HG03571 (cell line): ENCODE measurements around the gene ADK.
A peak's percentile ranks its signal among the peaks of the same experiment; 100 is the strongest.

ENCODE experiments used
- ATAC-seq: cut with Tn5 transposase; IDR thresholded peaks from one replicate; pipeline ENCODE4 v1.9.1; 2021; ENCODE audit not compliant: unreplicated experiment

The ADK gene

GRCh38 chr10:74643596-74643975 lies 492.6 kb downstream of the ADK start:
- ATAC-seq = no peak

GRCh38 chr10:74644738-74645137 lies 493.7 kb downstream of the ADK start:
- no peak for ATAC-seq

- ATAC-seq = no peak
Measured at GRCh38 chr10:74645692-74646091, 494.7 kb downstream of the ADK start.

- ATAC-seq = no peak
Measured at GRCh38 chr10:74650613-74651012, 499.6 kb downstream of the ADK start.

- ATAC-seq = no peak
Measured at GRCh38 chr10:74651565-74651964, 500.5 kb downstream of the ADK start.

GRCh38 chr10:74652664-74653063 lies 501.6 kb downstream of the ADK start:
- ATAC-seq = no peak

GRCh38 chr10:74658511-74658910 lies 507.5 kb downstream of the ADK start:
- no peak for ATAC-seq

GRCh38 chr10:74662635-74663034 lies 511.6 kb downstream of the ADK start:
- ATAC-seq = no peak

GRCh38 chr10:74669210-74669609 lies 518.2 kb downstream of the ADK start:
- ATAC-seq = no peak

- no peak for ATAC-seq
Measured at GRCh38 chr10:74671716-74672115, 520.7 kb downstream of the ADK start.

GRCh38 chr10:74672430-74673165 lies 521.6 kb downstream of the ADK start:
- ATAC-seq = no peak

GRCh38 chr10:74674927-74675326 lies 523.9 kb downstream of the ADK start:
- ATAC-seq = no peak

GRCh38 chr10:74675484-74675883 lies 524.5 kb downstream of the ADK start:
- ATAC-seq = no peak

GRCh38 chr10:74677951-74678350 lies 526.9 kb downstream of the ADK start:
- ATAC-seq = peak; percentile 82

GRCh38 chr10:74681917-74682627 lies 531.1 kb downstream of the ADK start:
- no peak for ATAC-seq

- ATAC-seq = no peak
Measured at GRCh38 chr10:74683067-74683466, 532.0 kb downstream of the ADK start.

GRCh38 chr10:74683621-74684364 lies 532.8 kb downstream of the ADK start:
- no peak for ATAC-seq

- ATAC-seq = no peak
Measured at GRCh38 chr10:74684462-74684861, 533.4 kb downstream of the ADK start.

- ATAC-seq = no peak
Measured at GRCh38 chr10:74685564-74685963, 534.5 kb downstream of the ADK start.

GRCh38 chr10:74690393-74690792 lies 539.4 kb downstream of the ADK start:
- no peak for ATAC-seq

- no peak for ATAC-seq
Measured at GRCh38 chr10:74691164-74691563, 540.1 kb downstream of the ADK start.
